DLD1 (cell line): ENCODE data around the gene FCN3.

Source experiments
- in situ Hi-C: cut with HindIII; loops from 2 replicates; pipeline ENCODE4 v1.10.0; 2017; ENCODE audit warnings: low sequenced_read_pairs

The FCN3 gene

GRCh38 chr1:27343639-27344025 is 31.0 kb downstream of the FCN3 start:
- in situ Hi-C loops, result no loop called here

- in situ Hi-C loops, result no loop called here
Observed at GRCh38 chr1:27342778-27343638, 31.6 kb downstream of the FCN3 start.

GRCh38 chr1:27342391-27342777 is 32.2 kb downstream of the FCN3 start:
- in situ Hi-C loops, result no loop called here

GRCh38 chr1:27341525-27342252 is 32.9 kb downstream of the FCN3 start, which contains the start of gene SYTL1:
SYTL1 (plus strand) TSS chr1:27342022; CDS start chr1:27345335, 3,313 bp downstream.
- in situ Hi-C loops, result no loop called here

GRCh38 chr1:27339213-27339612 is 35.4 kb downstream of the FCN3 start:
- in situ Hi-C loops, result no loop called here

- in situ Hi-C loops, result no loop called here
Observed at GRCh38 chr1:27338751-27339150, 35.9 kb downstream of the FCN3 start.

- in situ Hi-C loops, result no loop called here
Observed at GRCh38 chr1:27336756-27337155, 37.9 kb downstream of the FCN3 start.

- in situ Hi-C loops, result no loop called here
Observed at GRCh38 chr1:27335506-27336422, 38.9 kb downstream of the FCN3 start.

GRCh38 chr1:27333717-27334279 is 40.8 kb downstream of the FCN3 start:
- in situ Hi-C loops, result no loop called here

- in situ Hi-C loops, result no loop called here
Observed at GRCh38 chr1:27332536-27333281, 41.9 kb downstream of the FCN3 start.

GRCh38 chr1:27331922-27332321 is 42.7 kb downstream of the FCN3 start:
- in situ Hi-C loops, result no loop called here

GRCh38 chr1:27331426-27331825 is 43.2 kb downstream of the FCN3 start:
- in situ Hi-C loops, result no loop called here

- in situ Hi-C loops, result no loop called here
Observed at GRCh38 chr1:27330786-27331185, 43.8 kb downstream of the FCN3 start.

GRCh38 chr1:27327964-27328363 is 46.7 kb downstream of the FCN3 start:
- in situ Hi-C loops, result no loop called here

GRCh38 chr1:27325286-27325685 is 49.3 kb downstream of the FCN3 start:
- in situ Hi-C loops, result no loop called here

GRCh38 chr1:27322569-27323240 is 51.9 kb downstream of the FCN3 start:
- in situ Hi-C loops, result no loop called here

GRCh38 chr1:27321813-27322568 is 52.6 kb downstream of the FCN3 start, which contains the start of gene TMEM222:
TMEM222 (plus strand) TSS chr1:27322163; CDS start chr1:27322198, 35 bp downstream.
- in situ Hi-C loops, result no loop called here
